MG63 (cell line): Measurements from ENCODE around the gene PANK4. TPM values are rescaled to one million over a fixed set of nuclear protein-coding genes. Genes with fewer than 3 reads are reported as not detected.
"Not testable (repeated sequence)": the region's sequence is repeated elsewhere in the genome, so short reads cannot be mapped to it uniquely, and the experiment has no call there.

ENCODE experiments used
- DNase-seq: peaks from one replicate; pipeline ENCODE4 v3.0.0-alpha.2; 2020
- H3K27me3 ChIP-seq: fragments of 250-450 bp; sonication (Bioruptor Pico); 2 replicates; pipeline ENCODE4 v1.5.1; 2020; ENCODE audit warnings: mild to moderate bottlenecking, moderate library complexity
- H3K36me3 ChIP-seq: fragments of 250-450 bp; sonication (Bioruptor Pico); 2 replicates; pipeline ENCODE4 v1.5.1; 2020; ENCODE audit warnings: mild to moderate bottlenecking, moderate library complexity
- H3K4me3 ChIP-seq: fragments of 250-450 bp; sonication (Bioruptor Pico); 2 replicates; pipeline ENCODE4 v1.5.1; 2020; ENCODE audit warnings: mild to moderate bottlenecking, moderate library complexity
- H3K9me3 ChIP-seq: fragments of 250-450 bp; sonication (Bioruptor Pico); 2 replicates; pipeline ENCODE4 v1.5.1; 2020; ENCODE audit warnings: mild to moderate bottlenecking, moderate library complexity
- total RNA-seq: library from RNA; depleted of rRNA; stranded (reverse); fragments of >200 nt; shearing (Covaris generic); gene quantifications from 2 replicates; pipeline ENCODE4 v1.2.3, GENCODE V29; 2014; ENCODE audit warnings: low replicate concordance; rRNA removed

PANK4 gene
- total RNA-seq = 16.6 and 17.3 TPM in 2 replicates

- peak within 1 kb of the TSS; percentile 76 for H3K4me3 ChIP-seq
- no peaks in the 10 kb centered on the region for H3K9me3 ChIP-seq
- H3K36me3 ChIP-seq = peaks cover 6% of the 10 kb centered on the region; the same call in 1 of the 2 replicates
- DNase-seq = peak; percentile 93
- H3K27me3 ChIP-seq = no peaks in the 10 kb centered on the region
These were observed at the start of gene PANK4 for GRCh38 chr1:2525920-2526823. TSS of gene PANK4 (minus strand) at chr1:2526596. CDS start at chr1:2526587, 9 bp downstream.

- Histone ChIP-seq H3K27me3 (no peaks in the 10 kb centered on the region), H3K9me3 (no peaks in the 10 kb centered on the region; the same call in 1 of the 2 replicates), H3K36me3 (no peaks in the 10 kb centered on the region), H3K4me3 (no peak overlapping the region)
- DNase-seq = no peak
These were observed 48.0 kb upstream of the PANK4 start for GRCh38 chr1:2574350-2574749.

DNA sequence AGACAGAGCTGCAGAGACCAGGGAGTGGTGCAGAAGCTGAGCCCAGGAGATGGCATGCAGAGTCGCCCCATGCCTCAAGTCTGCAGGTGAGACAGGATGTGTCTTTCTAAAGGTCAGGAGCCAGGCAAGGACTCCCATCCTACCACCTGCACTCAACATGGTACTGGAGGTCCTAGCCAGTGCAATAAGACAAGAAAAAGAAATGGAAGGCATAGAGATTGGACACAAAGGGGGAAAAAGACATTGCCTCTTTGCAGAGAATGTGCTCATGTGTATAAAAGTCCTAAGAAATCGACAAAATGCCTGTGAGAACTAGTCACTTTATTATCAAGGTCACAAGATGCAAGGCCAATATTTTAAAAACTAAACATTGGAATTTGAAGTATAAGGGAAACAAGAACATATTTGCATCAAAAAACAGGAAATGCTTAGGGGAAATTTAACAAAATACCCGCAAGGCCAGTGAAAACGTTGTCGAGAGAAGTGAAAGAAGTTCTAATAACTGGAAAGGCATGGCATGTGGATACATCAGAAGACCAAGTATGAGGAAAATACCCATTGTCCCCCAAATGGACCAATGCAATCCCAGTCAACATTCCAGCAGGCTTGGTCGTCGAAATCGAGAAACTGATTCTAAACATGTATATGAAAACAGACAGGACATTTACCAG is 47.0 kb upstream of the PANK4 start:
- Histone ChIP-seq H3K36me3 (no peaks in the 10 kb centered on the region), H3K4me3 (no peak overlapping the region), H3K27me3 (no peaks in the 10 kb centered on the region), H3K9me3 (no peaks in the 10 kb centered on the region; the same call in 1 of the 2 replicates)
- no peak for DNase-seq

GRCh38 chr1:2571348-2571747 is 45.0 kb upstream of the PANK4 start:
- no peaks in the 10 kb centered on the region for H3K36me3 ChIP-seq
- H3K4me3 ChIP-seq = no peak overlapping the region
- no peaks in the 10 kb centered on the region for H3K27me3 ChIP-seq
- no peak for DNase-seq
- H3K9me3 ChIP-seq = no peaks in the 10 kb centered on the region; the same call in 1 of the 2 replicates

GRCh38 chr1:2570332-2570731 is 43.9 kb upstream of the PANK4 start:
- H3K4me3 ChIP-seq = no peak overlapping the region
- DNase-seq = no peak
- no peaks in the 10 kb centered on the region for H3K27me3 ChIP-seq
- H3K9me3 ChIP-seq = no peaks in the 10 kb centered on the region; the same call in 1 of the 2 replicates
- no peaks in the 10 kb centered on the region for H3K36me3 ChIP-seq

DNA sequence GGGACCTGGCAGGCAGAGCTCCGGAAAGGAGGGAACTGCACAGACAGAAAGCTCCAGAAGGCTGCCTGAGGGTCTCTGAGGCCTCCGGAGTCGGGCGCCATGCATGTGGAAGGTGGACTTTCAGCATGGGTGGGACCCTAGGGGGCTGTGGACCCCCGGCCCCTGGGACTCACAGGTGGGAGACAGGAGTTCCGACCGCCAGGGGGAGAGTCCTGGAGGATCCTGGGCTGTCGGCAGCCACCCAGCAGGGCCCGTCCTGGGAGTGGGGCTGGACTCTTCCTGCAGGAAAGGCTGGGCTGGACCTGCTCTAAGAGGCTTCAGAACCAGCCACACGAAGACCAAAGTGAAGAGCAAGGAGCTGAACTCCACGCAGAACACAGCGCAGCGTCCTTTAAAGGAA is 43.3 kb upstream of the PANK4 start:
- not testable (repeated sequence) for H3K27me3 ChIP-seq, H3K9me3 ChIP-seq, DNase-seq, H3K4me3 ChIP-seq, H3K36me3 ChIP-seq

DNA sequence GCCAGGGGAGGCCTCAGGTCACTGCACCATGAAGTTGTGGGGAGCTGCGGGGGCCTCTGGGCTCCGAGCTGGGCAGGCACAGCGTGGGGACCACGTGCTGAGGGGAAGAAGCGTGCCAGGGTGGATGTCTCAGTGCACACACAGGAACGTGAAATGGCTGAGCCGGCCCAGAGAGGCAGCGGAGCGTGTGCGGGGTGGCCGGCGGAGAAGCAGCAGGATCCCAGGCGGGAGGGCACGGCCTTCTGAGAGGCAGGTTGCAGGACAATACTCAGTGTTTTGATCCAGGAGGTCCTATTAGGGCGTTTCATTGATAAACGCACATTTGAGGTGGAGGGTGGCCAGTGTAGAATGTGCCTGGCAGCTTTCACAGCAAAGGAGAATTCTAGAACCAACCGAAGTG is 42.7 kb upstream of the PANK4 start:
- no peaks in the 10 kb centered on the region for H3K27me3 ChIP-seq
- H3K4me3 ChIP-seq = no peak overlapping the region

DNA sequence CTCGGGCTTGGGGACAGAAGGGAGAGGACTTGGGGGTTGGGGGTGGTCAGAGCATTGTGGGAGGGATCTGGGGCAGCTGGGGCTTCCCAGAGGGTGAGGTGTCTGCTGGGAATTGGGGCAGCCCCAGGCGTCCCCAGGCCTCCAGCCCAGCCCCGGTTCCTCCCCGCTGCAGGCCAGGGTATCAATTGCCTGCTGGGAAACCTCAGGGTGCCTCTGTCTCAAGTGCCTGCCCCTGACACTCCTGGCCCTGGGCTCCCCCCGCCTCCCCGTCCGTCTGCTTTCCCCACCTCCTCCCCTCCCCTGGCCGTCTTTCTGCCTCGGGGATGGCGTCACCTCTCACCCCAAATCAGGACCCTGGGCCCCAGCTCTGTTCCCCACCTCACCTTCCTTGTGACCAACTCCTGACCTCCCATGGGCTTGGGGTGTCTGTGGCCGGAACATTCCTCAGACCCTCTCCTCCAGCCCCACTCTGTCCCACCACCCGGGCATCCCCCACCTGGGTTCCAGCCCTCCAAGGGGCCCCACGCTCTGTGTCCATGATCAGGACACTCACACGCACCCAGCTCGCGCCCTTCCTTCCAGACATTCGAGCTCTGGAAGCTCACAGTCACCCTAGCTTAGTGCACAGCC is 41.9 kb upstream of the PANK4 start:
- not testable (repeated sequence) for H3K9me3 ChIP-seq, H3K36me3 ChIP-seq, DNase-seq, H3K4me3 ChIP-seq, H3K27me3 ChIP-seq

More for the DNA sequence above, 42.7 kb upstream of the PANK4 start:
- H3K36me3 ChIP-seq = no peaks in the 10 kb centered on the region
- DNase-seq = no peak
- H3K9me3 ChIP-seq = no peaks in the 10 kb centered on the region; the same call in 1 of the 2 replicates

DNA sequence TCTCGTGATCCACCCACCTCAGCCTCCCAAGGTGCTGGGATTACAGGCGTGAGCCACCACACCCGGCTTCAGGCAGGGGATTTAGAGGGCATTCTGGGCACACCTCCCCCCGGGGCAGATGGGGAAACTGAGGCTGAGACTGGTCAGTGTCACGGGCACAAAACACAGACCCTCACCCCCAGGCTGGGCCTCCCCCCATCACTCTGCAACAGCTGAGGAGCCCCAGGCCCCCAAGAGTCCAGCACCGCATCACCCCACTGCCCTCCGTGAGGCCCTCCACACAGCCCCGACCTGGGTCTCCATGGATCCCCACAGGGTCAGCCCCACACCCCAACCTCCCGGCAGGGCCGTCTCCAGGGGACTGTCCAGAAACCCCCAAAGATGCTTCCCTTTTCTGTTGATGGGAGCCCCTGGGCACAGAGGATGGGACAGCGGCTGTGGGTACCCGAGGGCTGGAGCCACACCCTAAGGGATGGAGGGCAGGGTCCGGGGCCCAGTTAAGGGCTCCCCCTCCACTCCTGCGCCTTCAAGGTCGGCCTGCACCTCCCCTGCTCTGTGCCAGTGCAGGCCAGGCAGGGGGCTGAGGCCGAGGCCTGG is 40.8 kb upstream of the PANK4 start:
- H3K9me3 ChIP-seq = no peaks in the 10 kb centered on the region
- H3K27me3 ChIP-seq = no peaks in the 10 kb centered on the region
- H3K4me3 ChIP-seq = no peak overlapping the region
- no peaks in the 10 kb centered on the region for H3K36me3 ChIP-seq
- DNase-seq = no peak

- no peaks in the 10 kb centered on the region for H3K36me3 ChIP-seq
- H3K27me3 ChIP-seq = no peaks in the 10 kb centered on the region
- H3K4me3 ChIP-seq = no peak overlapping the region
- no peaks in the 10 kb centered on the region for H3K9me3 ChIP-seq
- DNase-seq = no peak
These were observed 40.0 kb upstream of the PANK4 start for GRCh38 chr1:2566101-2567045.

GRCh38 chr1:2564815-2565374 is 38.5 kb upstream of the PANK4 start:
- Histone ChIP-seq H3K4me3 (no peak overlapping the region), H3K36me3 (no peaks in the 10 kb centered on the region), H3K27me3 (no peaks in the 10 kb centered on the region), H3K9me3 (no peaks in the 10 kb centered on the region)
- DNase-seq = no peak

- Histone ChIP-seq H3K27me3 (no peaks in the 10 kb centered on the region), H3K36me3 (no peaks in the 10 kb centered on the region), H3K9me3 (no peaks in the 10 kb centered on the region), H3K4me3 (no peak overlapping the region)
- DNase-seq = no peak
These were observed 37.8 kb upstream of the PANK4 start for GRCh38 chr1:2564006-2564814.

DNA sequence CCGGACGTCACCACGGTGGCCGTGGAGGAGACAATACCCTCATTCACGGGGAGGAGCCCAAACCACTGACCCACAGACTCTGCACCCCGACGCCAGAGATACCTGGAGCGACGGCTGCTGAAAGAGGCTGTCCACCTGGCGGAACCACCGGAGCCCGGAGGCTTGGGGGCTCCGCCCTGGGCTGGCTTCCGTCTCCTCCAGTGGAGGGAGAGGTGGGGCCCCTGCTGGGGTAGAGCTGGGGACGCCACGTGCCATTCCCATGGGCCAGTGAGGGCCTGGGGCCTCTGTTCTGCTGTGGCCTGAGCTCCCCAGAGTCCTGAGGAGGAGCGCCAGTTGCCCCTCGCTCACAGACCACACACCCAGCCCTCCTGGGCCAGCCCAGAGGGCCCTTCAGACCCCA is 36.8 kb upstream of the PANK4 start:
- Histone ChIP-seq H3K9me3 (no peaks in the 10 kb centered on the region), H3K36me3 (no peaks in the 10 kb centered on the region), H3K27me3 (no peaks in the 10 kb centered on the region), H3K4me3 (no peak overlapping the region)
- DNase-seq = no peak

- H3K4me3 ChIP-seq = no peak overlapping the region
- H3K36me3 ChIP-seq = no peaks in the 10 kb centered on the region
- no peaks in the 10 kb centered on the region for H3K9me3 ChIP-seq
- no peak for DNase-seq
- no peaks in the 10 kb centered on the region for H3K27me3 ChIP-seq
These were observed 35.8 kb upstream of the PANK4 start for GRCh38 chr1:2561898-2562895.
